Measurements from ENCODE around the gene PTPRG. TPM values are rescaled to one million over a fixed set of nuclear protein-coding genes. Genes with fewer than 3 reads are reported as not detected.

PTPRG gene
- total RNA-seq, 2 donors from 2014 or later = 23.9 to 31.6 TPM

GRCh38 chr3:61723038-61723437, 161.7 kb downstream of the PTPRG start:
- ATAC-seq = no peak
- TF ChIP-seq POLR2A (IDR thresholded peaks at IDR 0.05) (no peak), CTCF (IDR thresholded peaks at IDR 0.05) (no peak)

GRCh38 chr3:61724183-61724582, 162.8 kb downstream of the PTPRG start:
- Histone ChIP-seq H3K27me3 (no peaks in the 10 kb centered on the region), H3K9me3 (no peaks in the 10 kb centered on the region), H3K4me3 (no peak overlapping the region), H3K4me1 (peaks cover 22% of the 10 kb centered on the region), H3K36me3 (replicated peaks in 1 of 2; ENCODE audit: insufficient read depth in 1 of 2, low read depth in 2 of 2) (no peaks in the 10 kb centered on the region), H3K27ac (no peak overlapping the region)
- intact Hi-C loops (cut with DNase I) = no loop called here
- no peak for ATAC-seq
- TF ChIP-seq CTCF (IDR thresholded peaks at IDR 0.05) = no peak
- TF ChIP-seq POLR2A (IDR thresholded peaks at IDR 0.05) = no peak
- 63 to 70% methylated on average over 2 of the region's 2 CpGs for WGBS, 2 donors
- DNase-seq = no peak

More at GRCh38 chr3:61723038-61723437, 161.7 kb downstream of the PTPRG start:
- H3K4me1 ChIP-seq = peaks cover 18% of the 10 kb centered on the region
- H3K27me3 ChIP-seq = no peaks in the 10 kb centered on the region
- no peak for DNase-seq
- H3K27ac ChIP-seq = no peak overlapping the region
- no peaks in the 10 kb centered on the region for H3K36me3 ChIP-seq (replicated peaks in 1 of 2; ENCODE audit: insufficient read depth in 1 of 2, low read depth in 2 of 2)
- H3K4me3 ChIP-seq = no peak overlapping the region
- intact Hi-C loops (cut with DNase I) = no loop called here
- no peaks in the 10 kb centered on the region for H3K9me3 ChIP-seq

- Histone ChIP-seq H3K4me1 (peaks cover 29% of the 10 kb centered on the region), H3K9me3 (no peaks in the 10 kb centered on the region), H3K36me3 (replicated peaks in 1 of 2; ENCODE audit: insufficient read depth in 1 of 2, low read depth in 2 of 2) (no peaks in the 10 kb centered on the region), H3K27me3 (no peaks in the 10 kb centered on the region), H3K27ac (peak overlapping the region in 1 of 4 donors; percentile 24), H3K4me3 (no peak overlapping the region)
- ATAC-seq = no peak
- TF ChIP-seq CTCF (IDR thresholded peaks at IDR 0.05) (no peak), POLR2A (IDR thresholded peaks at IDR 0.05) (no peak)
- 72 to 74% methylated on average over 6 of the region's 6 CpGs for WGBS, 2 donors
- DNase-seq = no peak
- intact Hi-C loops (cut with DNase I) = no loop called here
These were observed 163.4 kb downstream of the PTPRG start for GRCh38 chr3:61724801-61725200.

- H3K9me3 ChIP-seq = no peaks in the 10 kb centered on the region
- H3K4me1 ChIP-seq = peaks cover 40% of the 10 kb centered on the region
- H3K4me3 ChIP-seq = no peak overlapping the region
- ATAC-seq (peak; percentile 70), DNase-seq (peak in 1 of 4 donors; percentile 13)
- intact Hi-C loops (cut with DNase I) = no loop called here
- H3K36me3 ChIP-seq (replicated peaks in 1 of 2; ENCODE audit: insufficient read depth in 1 of 2, low read depth in 2 of 2) = no peaks in the 10 kb centered on the region
- peak overlapping the region in 2 of 4 donors; percentile 24 to 59 for H3K27ac ChIP-seq
- 52 to 61% methylated on average over 5 of the region's 5 CpGs for WGBS, 2 donors
- H3K27me3 ChIP-seq = no peaks in the 10 kb centered on the region
- no peak for TF ChIP-seq CTCF (IDR thresholded peaks at IDR 0.05)
- no peak for TF ChIP-seq POLR2A (IDR thresholded peaks at IDR 0.05)
These were observed 164.5 kb downstream of the PTPRG start for GRCh38 chr3:61725851-61726333.

GRCh38 chr3:61727435-61727834, 166.1 kb downstream of the PTPRG start:
- H3K27ac ChIP-seq = peak overlapping the region in 2 of 4 donors; percentile 1 to 41
- ATAC-seq = peak; percentile 38

More at GRCh38 chr3:61727435-61727834, 166.1 kb downstream of the PTPRG start:
- Histone ChIP-seq H3K4me3 (no peak overlapping the region), H3K9me3 (no peaks in the 10 kb centered on the region), H3K36me3 (replicated peaks in 1 of 2; ENCODE audit: insufficient read depth in 1 of 2, low read depth in 2 of 2) (no peaks in the 10 kb centered on the region), H3K4me1 (peaks cover 40% of the 10 kb centered on the region), H3K27me3 (no peaks in the 10 kb centered on the region)
- intact Hi-C loops (cut with DNase I) = no loop called here
- TF ChIP-seq POLR2A (IDR thresholded peaks at IDR 0.05) (no peak), CTCF (IDR thresholded peaks at IDR 0.05) (no peak)
- WGBS, 2 donors = 66 to 75% methylated on average over 5 of the region's 5 CpGs
- no peak for DNase-seq

All from body of pancreas (tissue), 4 donors.